GM23248 (cell line): ENCODE measurements around the gene S100A1. TPM values are rescaled to one million over a fixed set of nuclear protein-coding genes. Genes with fewer than 3 reads are reported as not detected.

Experiments
- DNase-seq: peaks from one replicate; pipeline ENCODE4 v3.0.0-alpha.2; 2015
- H2AFZ ChIP-seq: fragments of 200-600 bp; sonication (generic); 2 replicates; pipeline ENCODE4 v1.6.1; 2016; ENCODE audit warnings: antibody characterized with exemption
- H3F3A ChIP-seq: fragments of 200-600 bp; sonication (generic); 2 replicates; pipeline ENCODE4 v1.6.1; 2016; ENCODE audit warnings: mild to moderate bottlenecking, antibody characterized with exemption, mixed run types; ENCODE audit not compliant: insufficient read depth
- H3K27ac ChIP-seq: fragments of 200-600 bp; sonication (generic); 2 replicates; pipeline ENCODE4 v1.5.1; 2016; ENCODE audit warnings: mild to moderate bottlenecking
- H3K27me3 ChIP-seq: fragments of 200-600 bp; sonication (generic); replicated peaks from 2 replicates; pipeline ENCODE4 v1.6.1; 2016; ENCODE audit warnings: mild to moderate bottlenecking; ENCODE audit not compliant: insufficient read depth
- H3K36me3 ChIP-seq: fragments of 200-600 bp; sonication (generic); 2 replicates; pipeline ENCODE4 v1.6.1; 2016; ENCODE audit warnings: low read depth, mild to moderate bottlenecking
- H3K4me1 ChIP-seq: fragments of 200-600 bp; sonication (generic); 2 replicates; pipeline ENCODE4 v1.6.1; 2016; ENCODE audit warnings: mild to moderate bottlenecking; ENCODE audit not compliant: insufficient read depth
- H3K4me2 ChIP-seq: fragments of 200-600 bp; sonication (generic); one replicate; pipeline ENCODE4 v1.6.1; 2016; ENCODE audit warnings: mild to moderate bottlenecking; ENCODE audit not compliant: unreplicated experiment
- H3K4me3 ChIP-seq: fragments of 200-600 bp; sonication (generic); 2 replicates; pipeline ENCODE4 v1.5.1; 2016; ENCODE audit warnings: mild to moderate bottlenecking
- H3K79me2 ChIP-seq: fragments of 200-600 bp; sonication (generic); 2 replicates; pipeline ENCODE4 v1.6.1; 2016; ENCODE audit warnings: mild to moderate bottlenecking; ENCODE audit not compliant: insufficient read depth
- H3K9ac ChIP-seq: fragments of 200-600 bp; sonication (generic); 2 replicates; pipeline ENCODE4 v1.6.1; 2016; ENCODE audit warnings: mild to moderate bottlenecking
- H3K9me2 ChIP-seq: fragments of 200-600 bp; sonication (generic); 2 replicates; pipeline ENCODE4 v1.6.1; 2016; ENCODE audit warnings: mixed run types, mild to moderate bottlenecking, moderate library complexity; ENCODE audit not compliant: insufficient read depth
- H3K9me3 ChIP-seq: fragments of 200-600 bp; sonication (generic); one replicate; pipeline ENCODE4 v1.6.1; 2017; ENCODE audit warnings: low read depth
- H4K20me1 ChIP-seq: fragments of 200-600 bp; sonication (generic); 2 replicates; pipeline ENCODE4 v1.6.0; 2016; ENCODE audit not compliant: insufficient read depth
- EZH2 ChIP-seq: fragments of 200-600 bp; sonication (generic); IDR thresholded peaks from 2 replicates; pipeline ENCODE4 v1.6.1; 2018; ENCODE audit warnings: antibody characterized with exemption, mild to moderate bottlenecking; ENCODE audit not compliant: insufficient read depth, poor library complexity, severe bottlenecking
- EZH2phosphoT487 ChIP-seq: fragments of 200-600 bp; sonication (generic); IDR thresholded peaks from 2 replicates; pipeline ENCODE4 v1.6.1; 2018; ENCODE audit warnings: antibody characterized with exemption, moderate library complexity, mild to moderate bottlenecking, low read depth; ENCODE audit not compliant: insufficient read depth
- WGBS, 2 experiments: methylation state at CpG; one replicate each; pipeline ENCODE4 v1.1.6; 2015 to 2017; ENCODE audit warnings: low lambda C conversion rate in 2 of 2, low coverage in 1 of 2; ENCODE audit errors: missing lambda C conversion rate in 2 of 2; 5-methylcytosine and 5-hydroxymethylcytosine counted together
- in situ Hi-C: fragments of 300-500 bp; cut with MboI; formaldehyde crosslinking; loops from 2 replicates; pipeline ENCODE4 v1.15.0; 2020
- polyA plus RNA-seq: library from polyadenylated mRNA; unstranded; fragments of >200 nt; fragmentation: Nextera tagmentation; extraction: Ambion mirVana; gene quantifications from 2 replicates; pipeline ENCODE4 v1.2.1, GENCODE V29; 2016
- total RNA-seq: library from RNA; depleted of rRNA; stranded (reverse); fragments of >200 nt; shearing (Covaris generic); gene quantifications from 2 replicates; pipeline ENCODE4 v1.2.3, GENCODE V29; 2014

S100A1 gene
- total and polyA plus RNA-seq, 2 experiments from 2014 or later, result 0.30 TPM; not detected in 1

- Histone ChIP-seq H3K4me3 (no peak overlapping the region), H3K27me3 (no peaks in the 10 kb centered on the region), H3K9me2 (no peaks in the 10 kb centered on the region), H3K4me2 (no peak overlapping the region), H3K9ac (no peak overlapping the region), H3K79me2 (peaks cover 81% of the 10 kb centered on the region), H4K20me1 (no peaks in the 10 kb centered on the region), H3K4me1 (no peaks in the 10 kb centered on the region), H3K27ac (no peak overlapping the region), H3F3A (peaks cover 49% of the 10 kb centered on the region), H2AFZ (no peak overlapping the region), H3K9me3 (no peaks in the 10 kb centered on the region), H3K36me3 (peaks cover 98% of the 10 kb centered on the region)
- no peak for DNase-seq
- in situ Hi-C loops, result no loop called here
- 62 to 65% methylated on average over 6 of the region's 6 CpGs for WGBS, 2 experiments
- no peak for TF ChIP-seq EZH2
These were observed 12.6 kb downstream of the S100A1 start for GRCh38 chr1:153640861-153641260.

- 94% methylated on average over 11 of the region's 11 CpGs for WGBS, 2 experiments
- in situ Hi-C loops, result no loop called here
- no peak overlapping the region for H3K4me3 ChIP-seq
- H3K9me2 ChIP-seq, result no peaks in the 10 kb centered on the region
- DNase-seq, result no peak
- H2AFZ ChIP-seq, result no peak overlapping the region
- H3K9ac ChIP-seq, result no peak overlapping the region
- peaks cover 68% of the 10 kb centered on the region for H3K79me2 ChIP-seq
- no peaks in the 10 kb centered on the region for H3K4me1 ChIP-seq
- TF ChIP-seq EZH2, result no peak
- TF ChIP-seq EZH2phosphoT487, result no peak
- H3K27ac ChIP-seq, result no peak overlapping the region
- H4K20me1 ChIP-seq, result no peaks in the 10 kb centered on the region
- H3K27me3 ChIP-seq, result no peaks in the 10 kb centered on the region
- peaks cover 88% of the 10 kb centered on the region for H3K36me3 ChIP-seq
- H3K4me2 ChIP-seq, result no peak overlapping the region
- peaks cover 48% of the 10 kb centered on the region for H3F3A ChIP-seq
- H3K9me3 ChIP-seq, result no peaks in the 10 kb centered on the region
These were observed 13.9 kb downstream of the S100A1 start for GRCh38 chr1:153642161-153642560.

- Histone ChIP-seq H3K9me2 (no peaks in the 10 kb centered on the region), H4K20me1 (no peaks in the 10 kb centered on the region), H3K9me3 (no peaks in the 10 kb centered on the region), H3K4me2 (no peak overlapping the region), H3K79me2 (peaks cover 58% of the 10 kb centered on the region), H3F3A (peaks cover 42% of the 10 kb centered on the region), H3K4me3 (no peak overlapping the region), H3K27me3 (no peaks in the 10 kb centered on the region), H2AFZ (no peak overlapping the region), H3K9ac (no peak overlapping the region), H3K4me1 (no peaks in the 10 kb centered on the region), H3K36me3 (peaks cover 80% of the 10 kb centered on the region), H3K27ac (no peak overlapping the region)
- TF ChIP-seq EZH2phosphoT487 (no peak), EZH2 (no peak)
- no peak for DNase-seq
- 95% methylated on average over 11 of the region's 11 CpGs for WGBS, 2 experiments
- in situ Hi-C loops, result no loop called here
These were observed 14.9 kb downstream of the S100A1 start for GRCh38 chr1:153643100-153643499.

GRCh38 chr1:153643816-153644215, 15.6 kb downstream of the S100A1 start:
- TF ChIP-seq EZH2 (no peak), EZH2phosphoT487 (no peak)
- H3K9ac ChIP-seq, result no peak overlapping the region
- DNase-seq, result no peak
- H3K9me2 ChIP-seq, result no peaks in the 10 kb centered on the region
- H3K79me2 ChIP-seq, result peaks cover 51% of the 10 kb centered on the region
- no peaks in the 10 kb centered on the region for H3K4me1 ChIP-seq
- H3K4me3 ChIP-seq, result no peak overlapping the region
- H3K36me3 ChIP-seq, result peaks cover 73% of the 10 kb centered on the region
- H4K20me1 ChIP-seq, result no peaks in the 10 kb centered on the region
- no peak overlapping the region for H3K4me2 ChIP-seq
- in situ Hi-C loops, result no loop called here
- no peak overlapping the region for H3K27ac ChIP-seq
- H3K27me3 ChIP-seq, result no peaks in the 10 kb centered on the region
- H3K9me3 ChIP-seq, result no peaks in the 10 kb centered on the region
- H3F3A ChIP-seq, result peaks cover 37% of the 10 kb centered on the region
- H2AFZ ChIP-seq, result no peak overlapping the region

- TF ChIP-seq EZH2 (no peak), EZH2phosphoT487 (no peak)
- Histone ChIP-seq H2AFZ (no peak overlapping the region), H3K36me3 (peaks cover 44% of the 10 kb centered on the region), H3K4me2 (no peak overlapping the region), H3K27ac (no peak overlapping the region), H3K4me3 (no peak overlapping the region), H3F3A (peaks cover 33% of the 10 kb centered on the region), H3K9me3 (no peaks in the 10 kb centered on the region), H3K27me3 (no peaks in the 10 kb centered on the region), H3K9ac (no peak overlapping the region), H3K4me1 (no peaks in the 10 kb centered on the region), H3K79me2 (peaks cover 21% of the 10 kb centered on the region), H4K20me1 (no peaks in the 10 kb centered on the region), H3K9me2 (no peaks in the 10 kb centered on the region)
- no peak for DNase-seq
- in situ Hi-C loops, result no loop called here
- WGBS, 2 experiments, result 88 to 90% methylated on average over 5 of the region's 5 CpGs
These were observed 18.6 kb downstream of the S100A1 start for GRCh38 chr1:153646672-153647345.
